OCI-LY7 (cell line): Measurements from ENCODE around the gene MRPL3. TPM values are rescaled to one million over a fixed set of nuclear protein-coding genes. Genes with fewer than 3 reads are reported as not detected.

ENCODE experiments used
- BruUV-seq: library from RNA; stranded (reverse); fragments of 400-500 nt; replicated peaks from 2 replicates; lab custom pipeline; 2021; lab: Mats Ljungman, UMichigan
- CTCF ChIA-PET: fragments of 300-600 bp; sonication (Branson Sonifier 250); formaldehyde crosslinking; loops from one replicate; lab custom pipeline; 2022; ENCODE audit warnings: antibody characterized with exemption; ENCODE audit not compliant: unreplicated experiment; lab: Charles Lee
- POLR2A ChIA-PET: fragments of 300-600 bp; sonication (Branson Sonifier 250); formaldehyde crosslinking; loops from one replicate; lab custom pipeline; 2022; ENCODE audit warnings: antibody characterized with exemption; lab: Charles Lee
- DNase-seq: peaks from one replicate; pipeline ENCODE4 v3.0.0-alpha.2; 2015; ENCODE audit warnings: low spot score
- H2AFZ ChIP-seq: fragments of 200-600 bp; sonication (generic), shearing (Covaris generic); 2 replicates; pipeline ENCODE4 v1.6.1; 2014; ENCODE audit warnings: mild to moderate bottlenecking, antibody characterized with exemption, low read length, moderate library complexity
- H3K27ac ChIP-seq: fragments of 200-600 bp; sonication (generic); 2 replicates; pipeline ENCODE4 v1.5.1; 2014; ENCODE audit warnings: mixed run types, low read depth, mild to moderate bottlenecking, moderate library complexity, low read length, inconsistent platforms; ENCODE audit not compliant: poor library complexity, severe bottlenecking
- H3K36me3 ChIP-seq: fragments of 200-600 bp; sonication (generic); 2 replicates; pipeline ENCODE4 v1.6.1; 2014; ENCODE audit warnings: mild to moderate bottlenecking, antibody characterized with exemption, low read length, moderate library complexity, mixed read lengths; ENCODE audit not compliant: insufficient read depth
- H3K4me1 ChIP-seq: fragments of 200-600 bp; sonication (generic); 2 replicates; pipeline ENCODE4 v1.5.1; 2014; ENCODE audit warnings: mild to moderate bottlenecking, low read length; ENCODE audit not compliant: insufficient read depth, poor library complexity, severe bottlenecking
- H3K4me2 ChIP-seq: fragments of 200-600 bp; sonication (generic); 2 replicates; pipeline ENCODE4 v1.6.1; 2014; ENCODE audit warnings: mild to moderate bottlenecking, low read length
- H3K4me3 ChIP-seq: fragments of 200-600 bp; sonication (generic); 2 replicates; pipeline ENCODE4 v1.5.1; 2014; ENCODE audit warnings: mild to moderate bottlenecking, low read depth, low read length; ENCODE audit not compliant: poor library complexity, severe bottlenecking
- H3K79me2 ChIP-seq: fragments of 200-600 bp; sonication (generic); 2 replicates; pipeline ENCODE4 v1.6.1; 2016; ENCODE audit warnings: low read depth, mild to moderate bottlenecking, low read length, moderate library complexity, mixed read lengths; ENCODE audit not compliant: insufficient read depth
- H3K9me2 ChIP-seq: fragments of 200-600 bp; sonication (generic); 2 replicates; pipeline ENCODE4 v1.6.1; 2016; ENCODE audit warnings: mild to moderate bottlenecking, low read length, mixed read lengths; ENCODE audit not compliant: insufficient read depth
- H3K9me3 ChIP-seq: fragments of 200-600 bp; sonication (generic); 2 replicates; pipeline ENCODE4 v1.6.1; 2014; ENCODE audit warnings: mild to moderate bottlenecking, mixed run types, low read length, mixed read lengths
- H4K20me1 ChIP-seq: fragments of 200-600 bp; sonication (generic); 2 replicates; pipeline ENCODE4 v1.6.1; 2014; ENCODE audit warnings: mild to moderate bottlenecking, antibody characterized with exemption, low read length, moderate library complexity, mixed read lengths; ENCODE audit not compliant: insufficient read depth
- CTCF ChIP-seq: fragments of 200-600 bp; sonication (generic); conservative IDR thresholded peaks from 2 replicates; pipeline ENCODE4 v1.5.1; 2014; ENCODE audit warnings: mild to moderate bottlenecking, antibody characterized with exemption, low read length, moderate library complexity, mixed read lengths
- EZH2phosphoT487 ChIP-seq: fragments of 200-600 bp; sonication (generic); IDR thresholded peaks from 2 replicates; pipeline ENCODE4 v1.6.1; 2018; ENCODE audit warnings: low read depth, borderline replicate concordance, mild to moderate bottlenecking, mixed run types, antibody characterized with exemption, low read length, moderate library complexity, mixed read lengths
- intact Hi-C: fragments of 100-400 bp; cut with micrococcal nuclease; formaldehyde crosslinking; loops from one replicate; pipeline ENCODE4 v1.10.0; 2022; ENCODE audit not compliant: unreplicated experiment
- total RNA-seq, 2 experiments: library from RNA; depleted of rRNA in 1 of 2; stranded (reverse); fragments of >200 nt in 1 of 2; shearing (Covaris generic) in 1 of 2; gene quantifications; 2 replicates each; pipeline ENCODE4 v1.2.3, GENCODE V29; 2014 to 2022

MRPL3 gene
- total RNA-seq, 2 experiments from 2014 or later, result 121 to 133 TPM

- ChIA-PET CTCF (no interaction called here), POLR2A (no interaction called here)
- Histone ChIP-seq H3K4me3 (no peak overlapping the region), H3K4me2 (no peak overlapping the region), H2AFZ (no peak overlapping the region), H3K79me2 (no peaks in the 10 kb centered on the region), H3K27ac (no peak overlapping the region), H3K4me1 (no peaks in the 10 kb centered on the region), H4K20me1 (no peaks in the 10 kb centered on the region), H3K9me3 (no peaks in the 10 kb centered on the region), H3K9me2 (no peaks in the 10 kb centered on the region), H3K36me3 (no peaks in the 10 kb centered on the region)
- no peak for DNase-seq
- intact Hi-C loops, result no loop called here
- TF ChIP-seq EZH2phosphoT487 (no peak), CTCF (no peak)
- BruUV-seq, result no TSS peak
Observed at GRCh38 chr3:131435000-131435399, 67.8 kb downstream of the MRPL3 start.

- CTCF ChIA-PET, result no interaction called here
- no peaks in the 10 kb centered on the region for H3K9me3 ChIP-seq
Observed at GRCh38 chr3:131432441-131432840, 70.3 kb downstream of the MRPL3 start.

GRCh38 chr3:131431754-131432153 is 71.0 kb downstream of the MRPL3 start:
- H4K20me1 ChIP-seq, result no peaks in the 10 kb centered on the region
- no peaks in the 10 kb centered on the region for H3K36me3 ChIP-seq
- no peaks in the 10 kb centered on the region for H3K9me3 ChIP-seq
- CTCF ChIA-PET, result no interaction called here
- H2AFZ ChIP-seq, result no peak overlapping the region
- H3K27ac ChIP-seq, result no peak overlapping the region
- DNase-seq, result no peak
- no peaks in the 10 kb centered on the region for H3K4me1 ChIP-seq
- H3K79me2 ChIP-seq, result no peaks in the 10 kb centered on the region
- no peaks in the 10 kb centered on the region for H3K9me2 ChIP-seq
- TF ChIP-seq CTCF, result no peak
- intact Hi-C loops, result no loop called here
- POLR2A ChIA-PET, result no interaction called here
- no peak overlapping the region for H3K4me2 ChIP-seq
- no TSS peak for BruUV-seq
- no peak overlapping the region for H3K4me3 ChIP-seq

More at GRCh38 chr3:131432441-131432840, 70.3 kb downstream of the MRPL3 start:
- no peaks in the 10 kb centered on the region for H3K9me2 ChIP-seq
- no TSS peak for BruUV-seq
- no peak for DNase-seq
- H3K36me3 ChIP-seq, result no peaks in the 10 kb centered on the region
- H3K4me1 ChIP-seq, result no peaks in the 10 kb centered on the region
- no peak overlapping the region for H2AFZ ChIP-seq
- H3K4me3 ChIP-seq, result no peak overlapping the region
- intact Hi-C loops, result no loop called here
- no peak overlapping the region for H3K4me2 ChIP-seq
- no peak overlapping the region for H3K27ac ChIP-seq
- H4K20me1 ChIP-seq, result no peaks in the 10 kb centered on the region
- TF ChIP-seq EZH2phosphoT487 (no peak), CTCF (no peak)
- H3K79me2 ChIP-seq, result no peaks in the 10 kb centered on the region
- POLR2A ChIA-PET, result no interaction called here
